ENCODE data around the gene EHD3.

EHD3 gene

GRCh38 chr2:31226266-31226665, 7.7 kb upstream of the EHD3 start:
- DNase-seq (ENCODE audit: low read depth) = no peak
- no peak for TF ChIP-seq CTCF (IDR thresholded peaks at IDR 0.05; ENCODE audit: low read length, missing control alignments)
- H3K4me3 ChIP-seq (replicated peaks; ENCODE audit: low read depth, low read length) = no peak overlapping the region

GRCh38 chr2:31227110-31227509, 6.8 kb upstream of the EHD3 start:
- no peak overlapping the region for H3K4me3 ChIP-seq (replicated peaks; ENCODE audit: low read depth, low read length)
- no peak for DNase-seq (ENCODE audit: low read depth)
- TF ChIP-seq CTCF (IDR thresholded peaks at IDR 0.05; ENCODE audit: low read length, missing control alignments) = no peak

- no peak overlapping the region for H3K4me3 ChIP-seq (replicated peaks; ENCODE audit: low read depth, low read length)
- DNase-seq (ENCODE audit: low read depth) = no peak
Observed at GRCh38 chr2:31227711-31228125, 6.2 kb upstream of the EHD3 start.

GRCh38 chr2:31228717-31229116, 5.2 kb upstream of the EHD3 start:
- no peak overlapping the region for H3K4me3 ChIP-seq (replicated peaks; ENCODE audit: low read depth, low read length)
- TF ChIP-seq CTCF (IDR thresholded peaks at IDR 0.05; ENCODE audit: low read length, missing control alignments) = no peak
- no peak for DNase-seq (ENCODE audit: low read depth)

More at GRCh38 chr2:31227711-31228125, 6.2 kb upstream of the EHD3 start:
- TF ChIP-seq CTCF (IDR thresholded peaks at IDR 0.05; ENCODE audit: low read length, missing control alignments) = no peak

GRCh38 chr2:31230751-31231150, 3.2 kb upstream of the EHD3 start:
- TF ChIP-seq CTCF (IDR thresholded peaks at IDR 0.05; ENCODE audit: low read length, missing control alignments) = no peak
- DNase-seq (ENCODE audit: low read depth) = no peak
- H3K4me3 ChIP-seq (replicated peaks; ENCODE audit: low read depth, low read length) = no peak overlapping the region

GRCh38 chr2:31231571-31232302, 2.2 kb upstream of the EHD3 start:
- no peak for TF ChIP-seq CTCF (IDR thresholded peaks at IDR 0.05; ENCODE audit: low read length, missing control alignments)

GRCh38 chr2:31232586-31232985, 1.4 kb upstream of the EHD3 start:
- H3K4me3 ChIP-seq (replicated peaks; ENCODE audit: low read depth, low read length) = no peak overlapping the region
- no peak for DNase-seq (ENCODE audit: low read depth)
- no peak for TF ChIP-seq CTCF (IDR thresholded peaks at IDR 0.05; ENCODE audit: low read length, missing control alignments)

More at GRCh38 chr2:31231571-31232302, 2.2 kb upstream of the EHD3 start:
- DNase-seq (ENCODE audit: low read depth) = no peak
- H3K4me3 ChIP-seq (replicated peaks; ENCODE audit: low read depth, low read length) = no peak overlapping the region
